ENCODE data around the gene PAPSS1. TPM values are rescaled to one million over a fixed set of nuclear protein-coding genes. Genes with fewer than 3 reads are reported as not detected.

Gene PAPSS1
- total RNA-seq (69.6 and 72.0 TPM in 2 replicates), polyA plus RNA-seq (65.4 and 77.2 TPM in 2 replicates), polyA minus RNA-seq (100 and 101 TPM in 2 replicates), Bru-seq, nascent RNA (percentile 81 among the genes with signal in this experiment), BruChase-seq, experiment 1, labeled RNA remaining after a 6-hour chase (percentile 75 among the genes with signal in this experiment), BruChase-seq, experiment 2, labeled RNA remaining after a 2-hour chase (percentile 71 among the genes with signal in this experiment)
- 72.1 and 74.3 TPM in 2 replicates for polyA plus RNA-seq (2011; cell fraction: cytosol; rRNA removed)
- 69.3 and 83.3 TPM in 2 replicates for polyA plus RNA-seq (2011; cell fraction: nucleus; rRNA removed)
- 63.6 and 76.1 TPM in 2 replicates for polyA plus RNA-seq (2012)
- 13.7 TPM for polyA minus RNA-seq (2011; cell fraction: cytosol; rRNA and poly(A)+ RNA removed)
- 46.2 and 54.0 TPM in 2 replicates for polyA minus RNA-seq (2011; cell fraction: nucleus; rRNA and poly(A)+ RNA removed)
- long read RNA-seq, transcript PAPSS1-201 (12 exons, 2,731 nt) = major isoform, 137 of 157 reads
- long read RNA-seq, partial matches to known transcripts = 9 of 157 reads
- long read RNA-seq, other reads (novel, unspliced or antisense) = 11 of 157 reads

- peaks cover 30% of the 10 kb centered on the region for H3K79me2 ChIP-seq (ENCODE audit: control insufficient read depth, insufficient read depth, low read length)
- H3K9ac ChIP-seq (replicated peaks; ENCODE audit: extremely low read depth, insufficient read depth, low read length) = peak within 1 kb of the TSS; percentile 62
- POLR2A ChIA-PET = interaction anchor here (0.6 to 1.0 kb wide), 3 partner anchors 10 to 684 kb away, joined by 3 to 4 read pairs (median 3); partner anchors contain the start of gene DKK2
- peak within 1 kb of the TSS; percentile 91 for H2AFZ ChIP-seq (ENCODE audit: low read depth, low read length)
- TF ChIP-seq MAX (IDR thresholded peaks at IDR 0.05; ENCODE audit: insufficient read depth, insufficient read length) (peak; percentile 16), MYC (IDR thresholded peaks at IDR 0.05; ENCODE audit: low read depth, low read length) (no peak), POLR2A (IDR thresholded peaks at IDR 0.05; ENCODE audit: low read depth, low read length) (peak; percentile 84)
- peak within 1 kb of the TSS; percentile 56 to 92 (median 84) for H3K4me3 ChIP-seq (replicated peaks in 1 of 3; ENCODE audit: insufficient read depth in 1 of 3, low read depth in 1 of 3, low read length in 3 of 3)
- H3K9me3 ChIP-seq (replicated peaks; ENCODE audit: control insufficient read depth, insufficient read depth, low read length) = no peaks in the 10 kb centered on the region
- CTCF ChIA-PET = interaction anchor here (0.6 to 2.9 kb wide), 14 partner anchors 10 to 176 kb away, joined by 3 to 19 read pairs (median 4); no protein-coding TSS in a partner anchor
- no peaks in the 10 kb centered on the region for H3K36me3 ChIP-seq (ENCODE audit: control insufficient read depth in 2 of 2, extremely low read depth in 1 of 2, insufficient read depth in 2 of 2, low read length in 2 of 2)
- dilution Hi-C loops (cut with MboI; ENCODE audit: extremely low pct_ligation_motif_present, low sequenced_read_pairs) = no loop called here
- no peaks in the 10 kb centered on the region for H4K20me1 ChIP-seq (replicated peaks; ENCODE audit: control insufficient read depth, extremely low read depth, insufficient read depth, low read length)
- peak within 1 kb of the TSS; percentile 95 for H3K4me2 ChIP-seq (ENCODE audit: insufficient read depth, low read length)
- no TSS peak for BruUV-seq (replicated peaks)
- H3K27ac ChIP-seq (ENCODE audit: insufficient read depth, low read depth, low read length) = peak within 1 kb of the TSS; percentile 42
- no peaks in the 10 kb centered on the region for H3K27me3 ChIP-seq (ENCODE audit: control insufficient read depth in 2 of 2, insufficient read depth in 2 of 2, low read length in 2 of 2)
- peaks cover 10% of the 10 kb centered on the region for H3K4me1 ChIP-seq (ENCODE audit: control insufficient read depth, extremely low read depth, insufficient read depth, low read length)
- DNase-seq (ENCODE audit: low read depth, low spot score) = peak; percentile 99
- H3K9me1 ChIP-seq (replicated peaks; ENCODE audit: control insufficient read depth, extremely low read depth, insufficient read depth, low read length) = no peaks in the 10 kb centered on the region
- intact Hi-C loops (cut with micrococcal nuclease) = loop anchor here (1.0 to 2.0 kb wide), 4 partner anchors 10 to 159 kb away; partner anchors contain the start of gene SGMS2
- peak; percentile 88 for FAIRE-seq
These were observed at the start of gene PAPSS1 for GRCh38 chr4:107719922-107720722. PAPSS1 (minus strand) TSS chr4:107720234; CDS start chr4:107720179, 55 bp downstream.
